Epithelial cell of prostate (primary cell): Measurements from ENCODE around the gene PLCL1.
"Not testable (repeated sequence)": the region's sequence is repeated elsewhere in the genome, so short reads cannot be mapped to it uniquely, and the experiment has no call there.

Experiments
- DNase-seq: peaks from one replicate; pipeline ENCODE4 v3.0.0-alpha.2; 2011; ENCODE audit warnings: low read depth, low spot score
- H3K27ac ChIP-seq: fragments of 450-650 bp; 2 replicates; pipeline ENCODE4 v1.5.1; 2017; ENCODE audit warnings: mild to moderate bottlenecking

The PLCL1 gene

GRCh38 chr2:197805715-197806633 lies 1.6 kb downstream of the PLCL1 start:
- no peak overlapping the region for H3K27ac ChIP-seq

GRCh38 chr2:197809064-197809463 lies 4.7 kb downstream of the PLCL1 start:
- DNase-seq = no peak
- H3K27ac ChIP-seq = no peak overlapping the region

More at GRCh38 chr2:197805715-197806633, 1.6 kb downstream of the PLCL1 start:
- no peak for DNase-seq

GRCh38 chr2:197810016-197810415 lies 5.6 kb downstream of the PLCL1 start:
- no peak overlapping the region for H3K27ac ChIP-seq
- no peak for DNase-seq

GRCh38 chr2:197810491-197810890 lies 6.1 kb downstream of the PLCL1 start:
- DNase-seq = no peak
- no peak overlapping the region for H3K27ac ChIP-seq

GRCh38 chr2:197813093-197813787 lies 8.8 kb downstream of the PLCL1 start:
- no peak overlapping the region for H3K27ac ChIP-seq
- DNase-seq = no peak

- no peak for DNase-seq
- H3K27ac ChIP-seq = no peak overlapping the region
Observed at GRCh38 chr2:197814526-197814925, 10.1 kb downstream of the PLCL1 start.

GRCh38 chr2:197821550-197822289 lies 17.3 kb downstream of the PLCL1 start:
- DNase-seq = no peak

GRCh38 chr2:197822333-197822732 lies 17.9 kb downstream of the PLCL1 start:
- DNase-seq = no peak
- H3K27ac ChIP-seq = no peak overlapping the region

More at GRCh38 chr2:197821550-197822289, 17.3 kb downstream of the PLCL1 start:
- H3K27ac ChIP-seq = no peak overlapping the region

GRCh38 chr2:197827618-197828017 lies 23.2 kb downstream of the PLCL1 start:
- DNase-seq = no peak
- no peak overlapping the region for H3K27ac ChIP-seq

GRCh38 chr2:197828464-197829135 lies 24.2 kb downstream of the PLCL1 start:
- DNase-seq = no peak
- no peak overlapping the region for H3K27ac ChIP-seq

GRCh38 chr2:197834771-197835170 lies 30.4 kb downstream of the PLCL1 start:
- not testable (repeated sequence) for DNase-seq, H3K27ac ChIP-seq

- DNase-seq = no peak
- H3K27ac ChIP-seq = no peak overlapping the region
Observed at GRCh38 chr2:197835293-197835692, 30.9 kb downstream of the PLCL1 start.

GRCh38 chr2:197838036-197838435 lies 33.6 kb downstream of the PLCL1 start:
- H3K27ac ChIP-seq = no peak overlapping the region

GRCh38 chr2:197838579-197838978 lies 34.2 kb downstream of the PLCL1 start:
- no peak overlapping the region for H3K27ac ChIP-seq
- no peak for DNase-seq

More at GRCh38 chr2:197838036-197838435, 33.6 kb downstream of the PLCL1 start:
- no peak for DNase-seq

GRCh38 chr2:197839327-197839726 lies 34.9 kb downstream of the PLCL1 start:
- H3K27ac ChIP-seq = no peak overlapping the region
- no peak for DNase-seq

GRCh38 chr2:197839856-197840255 lies 35.5 kb downstream of the PLCL1 start:
- H3K27ac ChIP-seq = no peak overlapping the region
- no peak for DNase-seq

GRCh38 chr2:197846128-197846527 lies 41.7 kb downstream of the PLCL1 start:
- no peak overlapping the region for H3K27ac ChIP-seq
- DNase-seq = no peak

GRCh38 chr2:197846777-197847176 lies 42.4 kb downstream of the PLCL1 start:
- no peak overlapping the region for H3K27ac ChIP-seq
- DNase-seq = no peak

GRCh38 chr2:197847651-197848401 lies 43.4 kb downstream of the PLCL1 start:
- DNase-seq = no peak
- no peak overlapping the region for H3K27ac ChIP-seq
